Measurements from ENCODE around the gene ZNFX1.

- TF ChIP-seq POLR2A (IDR thresholded peaks at IDR 0.05) = no peak
- TF ChIP-seq, protein P1, sequence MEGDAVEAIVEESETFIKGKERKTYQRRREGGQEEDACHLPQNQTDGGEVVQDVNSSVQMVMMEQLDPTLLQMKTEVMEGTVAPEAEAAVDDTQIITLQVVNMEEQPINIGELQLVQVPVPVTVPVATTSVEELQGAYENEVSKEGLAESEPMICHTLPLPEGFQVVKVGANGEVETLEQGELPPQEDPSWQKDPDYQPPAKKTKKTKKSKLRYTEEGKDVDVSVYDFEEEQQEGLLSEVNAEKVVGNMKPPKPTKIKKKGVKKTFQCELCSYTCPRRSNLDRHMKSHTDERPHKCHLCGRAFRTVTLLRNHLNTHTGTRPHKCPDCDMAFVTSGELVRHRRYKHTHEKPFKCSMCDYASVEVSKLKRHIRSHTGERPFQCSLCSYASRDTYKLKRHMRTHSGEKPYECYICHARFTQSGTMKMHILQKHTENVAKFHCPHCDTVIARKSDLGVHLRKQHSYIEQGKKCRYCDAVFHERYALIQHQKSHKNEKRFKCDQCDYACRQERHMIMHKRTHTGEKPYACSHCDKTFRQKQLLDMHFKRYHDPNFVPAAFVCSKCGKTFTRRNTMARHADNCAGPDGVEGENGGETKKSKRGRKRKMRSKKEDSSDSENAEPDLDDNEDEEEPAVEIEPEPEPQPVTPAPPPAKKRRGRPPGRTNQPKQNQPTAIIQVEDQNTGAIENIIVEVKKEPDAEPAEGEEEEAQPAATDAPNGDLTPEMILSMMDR (IDR thresholded peaks at IDR 0.05 in 8 of 11, conservative IDR thresholded peaks at IDR 0.05 in 3 of 11) = no peak
- TF ChIP-seq POLR2AphosphoS5 (IDR thresholded peaks at IDR 0.05) = no peak
These were observed 5.4 kb upstream of the ZNFX1 start for GRCh38 chr20:49283176-49283702.

Data from spleen (tissue), 7 donors.